ENCODE measurements around the gene FKBP8. TPM values are rescaled to one million over a fixed set of nuclear protein-coding genes. Genes with fewer than 3 reads are reported as not detected.

FKBP8 gene
- total RNA-seq, 1 experiment from 2014 or later: 243 TPM

- peaks cover 98% of the 10 kb centered on the region for H3K79me2 ChIP-seq (ENCODE audit: low read length)
- BruUV-seq (replicated peaks): no TSS peak
- no peak overlapping the region for H3K9ac ChIP-seq (ENCODE audit: low read length)
- no peaks in the 10 kb centered on the region for H3K9me2 ChIP-seq (replicated peaks; ENCODE audit: low read length)
- H3K27ac ChIP-seq (ENCODE audit: low read length): no peak overlapping the region
- ATAC-seq (no peak), DNase-seq (no peak)
- no peaks in the 10 kb centered on the region for H3F3A ChIP-seq (ENCODE audit: low read length, unreplicated experiment)
- H2AFZ ChIP-seq (ENCODE audit: low read length): no peak overlapping the region
- no peaks in the 10 kb centered on the region for H3K27me3 ChIP-seq (ENCODE audit: low read length)
- H4K20me1 ChIP-seq (ENCODE audit: low read length): peaks cover 80% of the 10 kb centered on the region
- no peaks in the 10 kb centered on the region for H3K36me3 ChIP-seq (ENCODE audit: low read depth, low read length)
- no peak overlapping the region for H3K4me3 ChIP-seq (ENCODE audit: low read length)
- intact Hi-C loops (cut with micrococcal nuclease): no loop called here
- no peak overlapping the region for H3K4me2 ChIP-seq (ENCODE audit: low read length)
- no peaks in the 10 kb centered on the region for H3K9me3 ChIP-seq (ENCODE audit: low read length)
- TF ChIP-seq EZH2phosphoT487 (IDR thresholded peaks at IDR 0.05; ENCODE audit: borderline replicate concordance, low read length) (no peak), CTCF (conservative IDR thresholded peaks at IDR 0.05; ENCODE audit: low read depth, low read length) (no peak), EZH2 (IDR thresholded peaks at IDR 0.05; ENCODE audit: low read length, unreplicated experiment) (no peak)
- ChIA-PET CTCF (no interaction called here), POLR2A (ENCODE audit: unreplicated experiment) (interaction anchor here (0.6 kb wide), 1 partner anchor 316 kb away, joined by 3 read pairs; no protein-coding TSS in a partner anchor)
- H3K4me1 ChIP-seq (ENCODE audit: insufficient read depth, low read length): peaks cover 19% of the 10 kb centered on the region
Observed at GRCh38 chr19:18491995-18492953, 51.1 kb downstream of the FKBP8 start.

- H3K9ac ChIP-seq (ENCODE audit: low read length): no peak overlapping the region
- ChIA-PET CTCF (no interaction called here), POLR2A (ENCODE audit: unreplicated experiment) (no interaction called here)
- peaks cover 17% of the 10 kb centered on the region for H3K4me1 ChIP-seq (ENCODE audit: insufficient read depth, low read length)
- DNase-seq (no peak), ATAC-seq (no peak)
- no peak overlapping the region for H3K4me3 ChIP-seq (ENCODE audit: low read length)
- no peaks in the 10 kb centered on the region for H3K27me3 ChIP-seq (ENCODE audit: low read length)
- no peaks in the 10 kb centered on the region for H3F3A ChIP-seq (ENCODE audit: low read length, unreplicated experiment)
- H3K79me2 ChIP-seq (ENCODE audit: low read length): peaks cover 99% of the 10 kb centered on the region
- no peak overlapping the region for H2AFZ ChIP-seq (ENCODE audit: low read length)
- H3K36me3 ChIP-seq (ENCODE audit: low read depth, low read length): no peaks in the 10 kb centered on the region
- no peaks in the 10 kb centered on the region for H3K9me2 ChIP-seq (replicated peaks; ENCODE audit: low read length)
- no peak overlapping the region for H3K4me2 ChIP-seq (ENCODE audit: low read length)
- no TSS peak for BruUV-seq (replicated peaks)
- no peaks in the 10 kb centered on the region for H3K9me3 ChIP-seq (ENCODE audit: low read length)
- no peak overlapping the region for H3K27ac ChIP-seq (ENCODE audit: low read length)
- intact Hi-C loops (cut with micrococcal nuclease): no loop called here
- peaks cover 78% of the 10 kb centered on the region for H4K20me1 ChIP-seq (ENCODE audit: low read length)
- no peak for TF ChIP-seq CTCF (conservative IDR thresholded peaks at IDR 0.05; ENCODE audit: low read depth, low read length)
- no peak for TF ChIP-seq EZH2 (IDR thresholded peaks at IDR 0.05; ENCODE audit: low read length, unreplicated experiment)
- no peak for TF ChIP-seq EZH2phosphoT487 (IDR thresholded peaks at IDR 0.05; ENCODE audit: borderline replicate concordance, low read length)
Observed at GRCh38 chr19:18490728-18491127, 52.6 kb downstream of the FKBP8 start.

- no peak overlapping the region for H2AFZ ChIP-seq (ENCODE audit: low read length)
- POLR2A ChIA-PET (ENCODE audit: unreplicated experiment): no interaction called here
- H3K9ac ChIP-seq (ENCODE audit: low read length): no peak overlapping the region
- H3K27me3 ChIP-seq (ENCODE audit: low read length): no peaks in the 10 kb centered on the region
- TF ChIP-seq CTCF (conservative IDR thresholded peaks at IDR 0.05; ENCODE audit: low read depth, low read length): no peak
- no peak for TF ChIP-seq EZH2phosphoT487 (IDR thresholded peaks at IDR 0.05; ENCODE audit: borderline replicate concordance, low read length)
- TF ChIP-seq EZH2 (IDR thresholded peaks at IDR 0.05; ENCODE audit: low read length, unreplicated experiment): no peak
- CTCF ChIA-PET: no interaction called here
- no peaks in the 10 kb centered on the region for H3F3A ChIP-seq (ENCODE audit: low read length, unreplicated experiment)
- no peak overlapping the region for H3K4me3 ChIP-seq (ENCODE audit: low read length)
- peaks cover 13% of the 10 kb centered on the region for H3K4me1 ChIP-seq (ENCODE audit: insufficient read depth, low read length)
- H3K9me2 ChIP-seq (replicated peaks; ENCODE audit: low read length): no peaks in the 10 kb centered on the region
- H3K36me3 ChIP-seq (ENCODE audit: low read depth, low read length): no peaks in the 10 kb centered on the region
- peaks cover 99% of the 10 kb centered on the region for H3K79me2 ChIP-seq (ENCODE audit: low read length)
- H3K27ac ChIP-seq (ENCODE audit: low read length): no peak overlapping the region
- H3K9me3 ChIP-seq (ENCODE audit: low read length): no peaks in the 10 kb centered on the region
- intact Hi-C loops (cut with micrococcal nuclease): no loop called here
- ATAC-seq (no peak), DNase-seq (no peak)
- H3K4me2 ChIP-seq (ENCODE audit: low read length): no peak overlapping the region
- peaks cover 76% of the 10 kb centered on the region for H4K20me1 ChIP-seq (ENCODE audit: low read length)
- BruUV-seq (replicated peaks): no TSS peak
Observed at GRCh38 chr19:18489627-18490184, 53.7 kb downstream of the FKBP8 start.

Data from PC-3 (cell line).